ENCODE results near the gene USP21.

DNA sequence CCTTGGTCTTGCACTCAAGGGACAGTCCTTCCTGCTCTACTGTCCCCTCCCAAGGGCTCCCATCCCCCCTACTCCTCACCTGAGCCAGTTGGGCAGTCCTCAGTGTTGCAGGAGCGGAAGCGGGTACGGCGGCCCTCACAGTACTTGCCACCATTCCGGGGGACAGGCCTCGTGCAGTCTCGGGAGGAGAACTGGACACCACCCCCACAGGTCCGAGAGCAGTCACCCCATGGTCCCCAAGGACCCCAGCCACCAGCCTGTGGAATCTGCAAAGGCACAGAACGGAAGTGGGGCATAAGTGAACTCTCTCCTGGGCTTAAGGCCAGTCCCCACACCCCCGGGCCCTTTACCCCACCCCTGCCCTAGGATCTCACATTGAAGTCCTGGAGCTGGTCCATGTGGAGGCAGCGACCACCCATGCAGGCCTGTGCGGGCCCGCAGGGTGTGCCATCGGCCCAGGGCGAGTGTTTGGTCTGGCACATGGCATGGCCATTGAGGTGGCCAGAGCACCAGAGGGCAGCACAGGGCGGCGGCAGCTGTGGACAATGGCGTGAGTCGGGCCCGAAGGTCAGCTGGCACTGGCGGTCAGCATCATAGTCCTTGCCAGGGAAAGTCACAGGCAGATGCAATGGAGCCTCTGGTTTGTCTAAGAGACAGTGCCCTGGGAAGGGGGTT, 34.4 kb downstream of the USP21 start:
- TF ChIP-seq CSRNP3 (CRISPR knock-in tag; IDR thresholded peaks at IDR 0.05) = no peak
- TF ChIP-seq ZFP3 (CRISPR knock-in tag; IDR thresholded peaks at IDR 0.05) = no peak
- no peak for TF ChIP-seq ISL1 (CRISPR knock-in tag; IDR thresholded peaks at IDR 0.05)
- TF ChIP-seq TOX (CRISPR knock-in tag; IDR thresholded peaks at IDR 0.05; ENCODE audit: borderline replicate concordance) = no peak
- TF ChIP-seq OSR1 (CRISPR knock-in tag; IDR thresholded peaks at IDR 0.05) = no peak
- TF ChIP-seq RARB (CRISPR knock-in tag; IDR thresholded peaks at IDR 0.05) = no peak
- TF ChIP-seq PATZ1 (CRISPR knock-in tag; IDR thresholded peaks at IDR 0.05; ENCODE audit: borderline replicate concordance) = no peak
- TF ChIP-seq POU6F1 (CRISPR knock-in tag; IDR thresholded peaks at IDR 0.05; ENCODE audit: borderline replicate concordance, low read depth) = no peak
- TF ChIP-seq ZNF565 (CRISPR knock-in tag; conservative IDR thresholded peaks at IDR 0.05; ENCODE audit: low read depth) = no peak
- no peak for TF ChIP-seq ZC3H10 (CRISPR knock-in tag; IDR thresholded peaks at IDR 0.05)
- TF ChIP-seq TSHZ2 (CRISPR knock-in tag; IDR thresholded peaks at IDR 0.05) = no peak
- TF ChIP-seq ZFP30 (CRISPR knock-in tag; IDR thresholded peaks at IDR 0.05) = no peak
- TF ChIP-seq BACH2 (CRISPR knock-in tag; IDR thresholded peaks at IDR 0.05; ENCODE audit: borderline replicate concordance) = no peak
